ENCODE measurements around the gene HRH2. TPM values are rescaled to one million over a fixed set of nuclear protein-coding genes. Genes with fewer than 3 reads are reported as not detected.

The HRH2 gene
- total and polyA plus RNA-seq, 3 donors from 2014 or later = 0.47 to 1.4 (median 1.3) TPM

DNA sequence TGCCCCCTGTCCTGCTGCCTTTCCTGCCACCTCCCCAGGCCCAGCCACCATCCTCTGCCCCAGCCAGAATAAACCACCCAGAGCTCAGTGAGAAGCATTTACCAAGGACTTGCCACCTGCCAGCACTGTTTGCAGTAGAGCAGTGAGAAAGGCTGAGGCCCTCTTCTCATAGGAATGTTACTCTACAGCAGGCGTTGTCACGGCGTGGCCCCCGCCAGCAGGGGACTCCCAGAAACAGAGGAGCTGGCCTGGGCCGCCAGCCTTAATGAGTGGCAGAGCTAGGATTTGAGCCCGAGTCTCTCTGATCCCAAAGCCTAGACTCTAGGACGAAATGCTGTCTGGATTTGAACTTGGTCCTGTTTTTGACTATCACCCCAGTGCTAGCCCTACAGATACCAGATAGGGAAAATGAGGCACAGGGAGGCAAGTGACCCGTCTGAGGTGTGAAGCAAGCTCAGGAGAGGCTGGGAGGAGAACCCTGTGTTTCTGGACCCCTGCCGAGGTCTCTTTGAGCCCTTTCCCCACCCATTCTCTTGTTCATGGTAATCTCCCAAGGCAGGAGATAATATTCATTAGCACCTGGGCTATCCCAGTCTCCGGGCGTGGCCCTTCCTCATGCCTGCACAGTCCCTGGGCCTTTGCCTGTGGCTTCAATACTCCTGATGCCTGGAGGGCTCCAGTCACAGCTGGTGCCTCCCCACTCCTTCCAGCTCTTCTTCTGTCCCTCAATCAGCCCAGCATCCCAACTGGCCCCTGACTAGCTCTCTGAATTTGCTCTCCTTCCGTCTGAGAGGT, 30.7 kb downstream of the HRH2 start:
- no peak for DNase-seq
- TF ChIP-seq, protein P1, sequence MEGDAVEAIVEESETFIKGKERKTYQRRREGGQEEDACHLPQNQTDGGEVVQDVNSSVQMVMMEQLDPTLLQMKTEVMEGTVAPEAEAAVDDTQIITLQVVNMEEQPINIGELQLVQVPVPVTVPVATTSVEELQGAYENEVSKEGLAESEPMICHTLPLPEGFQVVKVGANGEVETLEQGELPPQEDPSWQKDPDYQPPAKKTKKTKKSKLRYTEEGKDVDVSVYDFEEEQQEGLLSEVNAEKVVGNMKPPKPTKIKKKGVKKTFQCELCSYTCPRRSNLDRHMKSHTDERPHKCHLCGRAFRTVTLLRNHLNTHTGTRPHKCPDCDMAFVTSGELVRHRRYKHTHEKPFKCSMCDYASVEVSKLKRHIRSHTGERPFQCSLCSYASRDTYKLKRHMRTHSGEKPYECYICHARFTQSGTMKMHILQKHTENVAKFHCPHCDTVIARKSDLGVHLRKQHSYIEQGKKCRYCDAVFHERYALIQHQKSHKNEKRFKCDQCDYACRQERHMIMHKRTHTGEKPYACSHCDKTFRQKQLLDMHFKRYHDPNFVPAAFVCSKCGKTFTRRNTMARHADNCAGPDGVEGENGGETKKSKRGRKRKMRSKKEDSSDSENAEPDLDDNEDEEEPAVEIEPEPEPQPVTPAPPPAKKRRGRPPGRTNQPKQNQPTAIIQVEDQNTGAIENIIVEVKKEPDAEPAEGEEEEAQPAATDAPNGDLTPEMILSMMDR (IDR thresholded peaks at IDR 0.05) = no peak
- TF ChIP-seq POLR2A (IDR thresholded peaks at IDR 0.05) = no peak
- intact Hi-C loops (cut with DNase I; ENCODE audit: low total_unique reads) = no loop called here
- H3K36me3 ChIP-seq (ENCODE audit: low read depth, missing control alignments) = no peaks in the 10 kb centered on the region
- peaks cover 7% of the 10 kb centered on the region for H3K4me1 ChIP-seq
- H3K27me3 ChIP-seq = no peaks in the 10 kb centered on the region
- no peaks in the 10 kb centered on the region for H3K9me3 ChIP-seq
- no peak overlapping the region for H3K4me3 ChIP-seq
- 73 to 84% methylated on average over 8 to 12 of the region's 12 CpGs for WGBS, 2 donors
- H3K27ac ChIP-seq = no peak overlapping the region

DNA sequence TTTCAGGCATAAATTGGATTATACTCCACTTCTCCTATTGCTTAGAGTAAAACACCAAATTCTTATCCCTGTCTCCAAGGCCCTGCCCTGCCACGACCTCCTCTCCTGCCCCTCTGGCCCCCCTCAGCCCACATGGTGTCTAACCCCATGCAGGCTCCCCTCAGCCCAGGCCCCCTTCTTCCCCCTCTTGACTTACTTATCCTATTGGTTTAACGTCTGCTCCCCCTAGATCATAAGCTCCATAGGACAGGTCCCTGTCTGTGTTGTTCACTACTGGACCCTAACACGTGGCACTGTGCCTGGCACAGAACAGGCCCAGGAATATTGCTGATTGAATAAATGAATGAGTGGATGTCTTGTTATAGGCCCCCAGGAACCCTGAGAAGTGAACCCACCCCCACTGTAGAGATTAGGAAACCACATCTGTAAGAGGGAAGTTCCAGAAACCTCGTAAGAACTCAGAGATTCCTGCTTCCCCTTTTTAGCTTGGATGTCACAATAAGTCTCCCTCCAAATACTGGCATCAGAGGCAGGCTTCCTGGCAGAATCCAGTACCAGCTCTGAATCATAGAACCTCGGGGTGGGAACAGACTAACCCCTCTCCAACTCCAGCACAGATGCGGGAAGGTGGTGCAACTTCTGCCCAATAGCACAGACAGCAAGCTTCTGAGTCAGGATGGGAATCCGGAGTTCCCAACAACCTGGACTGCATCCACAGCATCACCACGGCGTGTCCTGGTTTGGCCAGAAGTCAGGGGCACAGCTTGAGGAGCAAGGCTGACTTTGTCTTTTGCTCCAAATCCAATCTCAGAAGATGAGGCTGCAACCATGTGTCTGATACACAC, 31.5 kb downstream of the HRH2 start:
- H3K27me3 ChIP-seq = no peaks in the 10 kb centered on the region
- intact Hi-C loops (cut with DNase I; ENCODE audit: low total_unique reads) = no loop called here
- H3K4me3 ChIP-seq = no peak overlapping the region
- no peak for DNase-seq
- H3K27ac ChIP-seq = no peak overlapping the region
- H3K4me1 ChIP-seq = peaks cover 7% of the 10 kb centered on the region
- 69 to 75% methylated on average over 9 of the region's 9 CpGs for WGBS, 2 donors
- H3K36me3 ChIP-seq (ENCODE audit: low read depth, missing control alignments) = no peaks in the 10 kb centered on the region
- TF ChIP-seq POLR2A (IDR thresholded peaks at IDR 0.05) = no peak
- TF ChIP-seq, protein P1 (IDR thresholded peaks at IDR 0.05) = no peak
- H3K9me3 ChIP-seq = no peaks in the 10 kb centered on the region

DNA sequence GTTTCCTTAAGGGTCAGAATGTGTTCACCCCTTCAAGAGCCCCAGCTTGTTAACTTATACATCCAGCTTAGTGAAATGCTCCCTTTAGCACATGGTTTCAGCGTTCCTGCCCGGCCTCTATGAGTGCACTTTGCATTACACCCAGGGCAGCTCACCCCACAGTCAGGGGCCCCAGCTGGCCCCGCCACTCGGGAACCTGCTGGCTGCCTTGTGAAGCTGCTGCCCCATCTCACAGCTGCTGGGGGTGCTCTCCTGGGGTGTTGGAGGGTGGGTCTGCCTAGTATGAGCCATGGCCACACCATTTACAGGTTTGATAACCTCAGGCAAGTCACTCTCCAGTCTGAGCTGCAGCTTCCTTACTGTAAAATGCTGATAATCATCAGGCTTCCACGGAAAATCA, 32.2 kb downstream of the HRH2 start:
- H3K4me1 ChIP-seq = peaks cover 7% of the 10 kb centered on the region
- H3K36me3 ChIP-seq (ENCODE audit: low read depth, missing control alignments) = no peaks in the 10 kb centered on the region
- TF ChIP-seq, protein P1 (IDR thresholded peaks at IDR 0.05) = no peak
- no peak for TF ChIP-seq POLR2A (IDR thresholded peaks at IDR 0.05)
- no peak for DNase-seq
- H3K27me3 ChIP-seq = no peaks in the 10 kb centered on the region
- 71 to 83% methylated on average over 5 of the region's 5 CpGs for WGBS, 2 donors
- no peak overlapping the region for H3K27ac ChIP-seq
- H3K4me3 ChIP-seq = no peak overlapping the region
- H3K9me3 ChIP-seq = no peaks in the 10 kb centered on the region
- intact Hi-C loops (cut with DNase I; ENCODE audit: low total_unique reads) = no loop called here

DNA sequence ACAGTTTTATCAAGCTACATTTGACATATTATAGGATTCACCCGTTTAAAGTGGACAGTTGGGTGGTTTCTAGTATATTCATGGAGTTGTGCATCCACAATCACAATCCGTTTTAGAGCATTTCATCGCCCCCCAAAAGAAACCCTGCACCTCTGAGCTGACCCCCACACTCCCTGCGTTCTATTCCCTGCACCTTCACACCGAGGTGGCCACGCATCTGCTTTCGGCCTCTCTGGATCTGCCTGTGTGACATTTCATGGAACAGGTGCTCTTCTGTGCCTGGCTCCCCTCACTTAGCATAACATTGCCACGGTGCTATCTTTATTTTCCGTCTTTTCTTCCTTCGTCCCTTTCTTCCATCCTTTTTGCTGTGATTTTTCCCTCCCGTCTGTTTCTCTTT, 32.7 kb downstream of the HRH2 start:
- H3K27me3 ChIP-seq = no peaks in the 10 kb centered on the region
- DNase-seq = no peak
- intact Hi-C loops (cut with DNase I; ENCODE audit: low total_unique reads) = no loop called here
- H3K4me3 ChIP-seq = no peak overlapping the region
- no peaks in the 10 kb centered on the region for H3K9me3 ChIP-seq
- peaks cover 7% of the 10 kb centered on the region for H3K4me1 ChIP-seq
- TF ChIP-seq, protein P1 (IDR thresholded peaks at IDR 0.05) = no peak
- no peak for TF ChIP-seq POLR2A (IDR thresholded peaks at IDR 0.05)
- no peak overlapping the region for H3K27ac ChIP-seq
- WGBS, 2 donors = 87 to 89% methylated on average over 11 of the region's 11 CpGs
- no peaks in the 10 kb centered on the region for H3K36me3 ChIP-seq (ENCODE audit: low read depth, missing control alignments)
